HG03432 (cell line): ENCODE data around the gene FOXS1.

Experiments
- ATAC-seq: cut with Tn5 transposase; IDR thresholded peaks from one replicate; pipeline ENCODE4 v1.9.1; 2021; ENCODE audit warnings: mild to moderate bottlenecking, moderate library complexity; ENCODE audit not compliant: unreplicated experiment

Gene FOXS1

GRCh38 chr20:31801508-31801907 is 43.9 kb downstream of the FOXS1 start:
- no peak for ATAC-seq

- no peak for ATAC-seq
Observed at GRCh38 chr20:31797364-31797763, 48.0 kb downstream of the FOXS1 start.
